Hematopoietic multipotent progenitor cell treated with erythropoietin and hydrocortisone succinate and interleukin-3 and kit ligand, for 17 days (in vitro differentiated cells): ENCODE results near the gene FGF22.
"Not testable (repeated sequence)": the region's sequence is repeated elsewhere in the genome, so short reads cannot be mapped to it uniquely, and the experiment has no call there.

Experiments used
- DNase-seq: peaks from one replicate; pipeline ENCODE4 v3.0.0-alpha.2; 2015; ENCODE audit warnings: low spot score

The FGF22 gene

GRCh38 chr19:607301-608154 lies 32.2 kb upstream of the FGF22 start:
- DNase-seq = no peak

- no peak for DNase-seq
Measured at GRCh38 chr19:608155-609003, 31.3 kb upstream of the FGF22 start.

GRCh38 chr19:609004-609346 lies 30.7 kb upstream of the FGF22 start:
- DNase-seq = no peak

DNA sequence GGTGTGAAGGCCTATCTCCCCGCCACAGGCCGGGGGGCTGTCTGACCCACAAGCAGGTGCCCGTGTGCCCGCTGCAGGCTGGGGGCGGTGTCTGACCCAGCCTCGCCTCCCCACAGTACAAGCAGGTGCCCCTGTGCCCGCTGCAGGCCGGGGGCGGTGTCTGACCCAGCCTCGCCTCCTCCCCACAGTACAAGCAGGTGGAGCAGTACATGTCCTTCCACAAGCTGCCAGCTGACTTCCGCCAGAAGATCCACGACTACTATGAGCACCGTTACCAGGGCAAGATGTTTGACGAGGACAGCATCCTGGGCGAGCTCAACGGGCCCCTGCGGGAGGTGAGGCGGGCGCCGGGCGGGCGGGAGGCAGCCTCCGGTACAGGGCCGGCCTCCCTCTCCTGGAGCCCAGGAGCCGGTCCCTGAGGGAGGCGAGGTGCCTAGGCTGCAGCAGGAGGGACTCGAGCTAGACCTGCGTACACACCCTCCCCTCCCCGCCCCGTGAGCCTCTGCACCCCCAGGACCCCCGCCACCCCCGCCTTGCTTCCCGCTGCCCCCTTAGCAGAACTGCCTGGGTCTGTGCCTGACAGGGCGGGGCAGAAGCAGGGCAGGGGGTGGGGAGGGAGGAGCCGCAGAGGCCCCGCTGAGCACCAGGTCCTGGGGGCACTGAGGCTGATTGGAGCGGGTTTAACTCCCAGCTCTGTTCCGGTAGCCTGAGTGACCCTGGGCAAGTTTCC lies 29.4 kb upstream of the FGF22 start:
- DNase-seq = no peak

GRCh38 chr19:610801-611480 lies 28.7 kb upstream of the FGF22 start:
- DNase-seq = no peak

DNA sequence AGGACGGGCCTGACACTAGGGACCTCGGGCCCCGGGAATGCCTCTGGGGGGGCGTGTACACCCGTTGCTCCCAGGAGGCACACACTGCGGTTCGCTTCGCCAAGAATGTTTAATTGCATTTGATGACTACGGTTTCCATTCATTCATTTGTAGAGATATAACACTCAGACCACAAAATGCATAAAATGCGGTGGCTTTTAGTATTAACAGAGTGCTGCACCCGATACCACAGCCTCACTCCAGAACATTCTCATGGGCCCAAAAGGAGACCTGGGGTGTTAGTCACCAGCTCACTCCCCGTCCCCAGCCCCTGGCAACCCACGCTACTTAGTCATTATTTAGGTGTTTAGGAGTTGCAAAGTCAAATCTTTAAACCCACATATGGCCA lies 28.2 kb upstream of the FGF22 start:
- DNase-seq = no peak

GRCh38 chr19:612941-613340 lies 26.7 kb upstream of the FGF22 start:
- no peak for DNase-seq

- no peak for DNase-seq
Measured at GRCh38 chr19:613732-614567, 25.7 kb upstream of the FGF22 start.

GRCh38 chr19:615619-616018 lies 24.1 kb upstream of the FGF22 start:
- DNase-seq = no peak

DNA sequence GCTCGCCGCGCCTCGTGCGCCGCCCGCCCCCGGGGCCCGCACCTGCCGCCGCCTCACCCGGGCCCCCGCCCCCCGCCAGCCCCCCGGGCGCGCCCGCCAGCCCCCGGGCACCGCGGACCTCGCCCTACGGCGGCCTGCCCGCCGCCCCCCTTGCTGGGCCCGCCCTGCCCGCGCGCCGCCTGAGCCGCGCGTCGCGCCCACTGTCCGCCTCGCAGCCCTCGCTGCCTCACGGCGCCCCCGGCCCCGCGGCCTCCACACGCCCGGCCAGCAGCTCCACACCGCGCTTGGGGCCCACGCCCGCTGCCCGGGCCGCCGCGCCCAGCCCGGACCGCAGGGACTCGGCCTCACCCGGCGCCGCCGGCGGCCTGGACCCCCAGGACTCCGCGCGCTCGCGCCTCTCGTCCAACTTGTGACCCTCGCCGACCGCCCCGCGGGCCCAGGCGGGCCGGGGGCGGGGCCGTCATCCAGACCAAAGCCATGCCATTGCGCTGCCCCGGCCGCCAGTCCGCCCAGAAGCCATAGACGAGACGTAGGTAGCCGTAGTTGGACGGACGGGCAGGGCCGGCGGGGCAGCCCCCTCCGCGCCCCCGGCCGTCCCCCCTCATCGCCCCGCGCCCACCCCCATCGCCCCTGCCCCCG lies 23.5 kb upstream of the FGF22 start:
- DNase-seq = no peak

- DNase-seq = no peak
Measured at GRCh38 chr19:616747-617526, 22.7 kb upstream of the FGF22 start.

DNA sequence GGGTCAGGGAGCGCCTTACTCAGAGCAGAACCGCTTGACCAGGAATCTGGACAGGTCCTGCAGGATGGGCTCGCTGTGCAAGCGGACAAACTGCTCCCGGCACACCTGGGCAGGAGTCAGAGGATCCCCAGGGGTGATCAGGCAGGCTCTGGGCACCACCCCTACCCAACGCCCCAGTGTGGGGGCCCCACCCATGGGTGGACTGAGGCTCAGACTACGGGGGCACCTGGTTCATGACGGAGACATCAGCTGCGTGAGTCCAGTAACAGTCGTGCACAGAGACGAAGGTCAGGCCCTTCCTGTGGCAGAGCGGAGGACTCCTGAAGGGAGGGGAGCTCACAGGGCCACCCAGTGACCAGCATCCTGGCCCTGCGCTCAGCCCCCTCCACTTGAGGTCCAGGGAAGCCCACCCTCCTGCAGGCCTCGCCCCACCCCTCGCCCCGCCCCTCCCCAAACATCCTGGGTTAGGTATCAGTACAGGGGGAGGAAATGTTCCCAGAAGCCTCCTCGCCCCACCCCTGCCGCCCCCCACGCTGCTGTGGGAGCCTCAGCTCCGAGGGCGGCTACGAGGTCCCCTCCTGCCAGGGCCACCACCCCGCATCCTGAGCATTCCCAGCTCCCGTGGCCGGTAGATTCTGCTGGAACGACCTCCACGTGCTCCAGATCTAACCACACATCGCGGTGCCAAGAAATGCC lies 22.0 kb upstream of the FGF22 start:
- DNase-seq = no peak

GRCh38 chr19:618247-618619 lies 21.4 kb upstream of the FGF22 start:
- DNase-seq = no peak

DNA sequence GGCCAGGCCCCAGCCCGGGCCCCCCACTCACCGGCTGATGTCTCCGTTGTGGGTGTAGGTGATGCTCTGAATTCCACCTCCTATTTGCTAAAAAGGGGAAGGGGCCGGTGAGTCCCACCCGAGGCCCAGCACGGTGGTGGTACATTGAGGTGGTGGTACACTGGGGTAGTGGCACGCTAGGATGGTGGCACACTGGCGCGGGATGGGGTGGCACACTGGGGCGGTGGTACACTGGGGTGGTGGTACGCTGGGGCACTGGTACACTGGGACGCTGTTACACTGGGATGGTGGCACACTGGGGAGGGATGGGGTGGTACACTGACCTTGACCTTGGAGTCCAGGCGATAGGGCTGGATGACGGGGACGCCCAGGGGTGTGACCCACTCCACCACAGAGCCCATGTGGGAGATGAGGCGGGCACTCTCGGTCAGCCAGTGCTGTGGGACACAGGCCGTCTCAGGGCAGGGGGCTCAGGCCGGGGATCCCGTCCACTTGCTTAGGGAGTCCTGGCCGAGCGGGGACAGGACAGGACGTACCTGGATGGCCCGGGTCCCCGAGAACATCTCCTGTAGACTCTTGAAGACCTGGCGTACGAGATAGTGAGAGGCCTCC lies 20.9 kb upstream of the FGF22 start:
- no peak for DNase-seq

DNA sequence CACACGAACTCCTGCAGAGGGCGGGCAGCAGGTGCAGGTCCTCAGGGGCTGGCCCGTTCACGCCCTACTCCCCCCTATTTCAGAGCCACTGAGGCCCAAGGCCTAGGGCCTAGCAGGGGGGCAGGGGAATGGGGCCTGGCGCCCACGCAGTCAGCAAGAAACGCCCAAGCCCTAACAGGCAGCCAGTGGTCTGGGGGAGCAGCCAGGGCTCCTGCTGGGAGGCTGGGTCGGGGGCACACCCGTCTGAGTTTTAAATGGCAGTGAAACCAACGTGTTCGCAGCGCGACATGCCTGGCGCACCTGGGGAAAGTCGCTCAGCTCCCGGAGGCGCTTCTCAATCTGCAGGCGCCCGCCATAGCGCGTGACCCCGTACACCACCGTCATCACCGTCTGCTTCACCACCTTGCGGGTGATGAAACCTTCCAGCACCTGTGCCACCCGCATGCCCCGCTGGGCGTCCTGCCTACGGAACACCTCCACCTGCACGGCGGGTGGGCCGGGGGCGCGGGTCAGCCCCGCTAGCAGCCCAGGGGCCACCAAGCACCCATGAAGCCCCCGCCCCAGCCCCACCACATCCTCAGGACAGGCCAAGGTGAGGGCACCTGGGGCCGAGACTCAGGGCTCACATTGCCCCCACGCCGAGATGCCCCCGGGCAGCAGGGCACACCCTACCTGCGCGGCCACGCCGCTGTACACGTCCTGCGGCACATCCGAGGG lies 20.2 kb upstream of the FGF22 start:
- no peak for DNase-seq

DNA sequence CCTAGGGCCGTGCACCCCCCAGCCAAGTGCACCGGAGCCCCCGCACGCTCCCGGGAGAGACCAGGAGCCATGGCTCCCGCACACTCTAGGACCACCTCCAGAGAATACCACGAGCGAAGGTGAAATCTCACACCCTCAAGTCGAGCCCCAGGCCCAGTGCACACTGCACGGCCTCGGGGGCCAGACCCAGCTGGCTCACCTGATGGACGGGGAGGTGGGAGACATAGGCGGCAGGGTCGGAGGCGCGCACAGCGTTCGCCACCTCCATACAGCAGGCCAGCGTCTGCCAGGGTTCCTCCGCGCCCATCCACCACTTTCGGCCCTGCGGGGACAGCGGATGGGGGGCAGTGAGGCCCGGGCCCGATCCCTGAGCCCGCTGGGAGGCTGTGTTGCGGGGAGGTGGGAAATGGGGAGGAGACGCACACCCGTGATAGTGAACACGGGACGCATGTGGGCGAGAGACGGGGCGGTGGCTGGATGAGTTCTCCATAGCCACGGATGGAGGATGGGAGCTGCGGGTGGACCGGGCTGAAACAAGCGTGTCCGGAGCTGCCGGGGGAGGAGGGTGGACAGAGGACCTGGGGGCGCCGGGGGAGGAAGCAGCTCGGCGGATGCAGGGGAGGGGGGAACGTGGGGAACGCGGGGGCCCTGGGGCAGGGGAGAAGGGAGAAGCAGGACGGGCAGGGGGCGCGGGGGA lies 19.4 kb upstream of the FGF22 start:
- no peak for DNase-seq

DNA sequence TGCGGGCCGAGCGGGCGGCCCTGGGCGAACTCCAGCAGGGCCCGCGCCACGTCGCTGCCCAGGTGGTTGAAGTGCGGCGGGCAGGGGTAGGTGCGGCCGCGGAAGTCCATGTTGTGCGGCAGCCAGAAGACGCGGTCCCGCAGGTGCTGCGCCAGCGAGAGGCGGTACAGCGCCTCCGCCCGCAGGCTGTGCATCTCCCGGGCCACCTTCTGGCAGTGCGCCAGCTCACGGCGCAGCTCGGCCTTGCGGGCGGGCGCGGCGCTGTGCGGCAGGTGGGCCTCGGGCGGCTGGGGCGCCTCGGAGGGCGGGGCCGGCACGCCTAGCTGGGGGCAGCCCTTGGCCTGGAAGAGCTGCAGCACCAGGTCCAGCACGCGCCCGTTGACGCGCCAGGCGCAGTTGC lies 18.5 kb upstream of the FGF22 start:
- not testable (repeated sequence) for DNase-seq

DNA sequence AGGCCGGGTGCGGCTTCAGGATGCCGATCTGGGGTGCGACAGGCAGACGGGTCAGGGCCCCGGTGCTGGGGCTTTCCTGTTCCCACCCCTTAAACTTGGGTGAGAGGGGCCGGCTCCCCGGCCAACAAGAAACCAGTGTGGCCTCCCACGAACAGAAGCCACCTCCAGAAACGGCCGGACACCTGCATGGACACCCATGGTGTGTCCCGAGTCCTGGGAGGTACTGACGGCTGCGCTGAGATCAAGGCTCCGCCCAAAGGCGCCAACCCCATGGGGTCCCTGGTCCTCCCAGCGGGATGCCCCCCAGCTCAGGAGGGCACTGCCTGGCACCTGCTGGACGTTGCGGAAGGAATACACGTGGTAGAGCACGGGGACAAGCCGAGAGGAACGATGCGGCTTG lies 17.9 kb upstream of the FGF22 start:
- no peak for DNase-seq
